Measurements from ENCODE around the gene AKAP13.
A peak's percentile ranks its signal among the peaks of the same experiment; 100 is the strongest.
"Not testable (repeated sequence)": the region's sequence is repeated elsewhere in the genome, so short reads cannot be mapped to it uniquely, and the experiment has no call there.

The AKAP13 gene

GRCh38 chr15:85583442-85583841 is 203.0 kb downstream of the AKAP13 start:
- DNase-seq (ENCODE audit: insufficient read length, low spot score): no peak
- FAIRE-seq: no peak

- FAIRE-seq: no peak
- DNase-seq (ENCODE audit: insufficient read length, low spot score): no peak
These were observed 203.6 kb downstream of the AKAP13 start for GRCh38 chr15:85583923-85584390.

GRCh38 chr15:85584872-85585271 is 204.5 kb downstream of the AKAP13 start:
- DNase-seq (ENCODE audit: insufficient read length, low spot score) (no peak), FAIRE-seq (no peak)

GRCh38 chr15:85586196-85586595 is 205.8 kb downstream of the AKAP13 start:
- not testable (repeated sequence) for FAIRE-seq; DNase-seq (ENCODE audit: insufficient read length, low spot score)

- FAIRE-seq: no peak
These were observed 207.5 kb downstream of the AKAP13 start for GRCh38 chr15:85587707-85588411.

GRCh38 chr15:85588677-85589076 is 208.3 kb downstream of the AKAP13 start:
- DNase-seq (ENCODE audit: insufficient read length, low spot score): no peak
- no peak for FAIRE-seq

More at GRCh38 chr15:85587707-85588411, 207.5 kb downstream of the AKAP13 start:
- DNase-seq (ENCODE audit: insufficient read length, low spot score): no peak

GRCh38 chr15:85589851-85590250 is 209.4 kb downstream of the AKAP13 start:
- no peak for DNase-seq (ENCODE audit: insufficient read length, low spot score)
- no peak for FAIRE-seq

GRCh38 chr15:85591622-85592021 is 211.2 kb downstream of the AKAP13 start:
- FAIRE-seq (no peak), DNase-seq (ENCODE audit: insufficient read length, low spot score) (no peak)

GRCh38 chr15:85592148-85592547 is 211.7 kb downstream of the AKAP13 start:
- FAIRE-seq (no peak), DNase-seq (ENCODE audit: insufficient read length, low spot score) (peak; percentile 71)

GRCh38 chr15:85593809-85594445 is 213.5 kb downstream of the AKAP13 start:
- no peak for DNase-seq (ENCODE audit: insufficient read length, low spot score)
- FAIRE-seq: no peak

GRCh38 chr15:85595804-85596536 is 215.6 kb downstream of the AKAP13 start:
- FAIRE-seq (no peak), DNase-seq (ENCODE audit: insufficient read length, low spot score) (no peak)

GRCh38 chr15:85597155-85597815 is 216.9 kb downstream of the AKAP13 start:
- no peak for DNase-seq (ENCODE audit: insufficient read length, low spot score)
- FAIRE-seq: no peak

- no peak for FAIRE-seq
These were observed 217.8 kb downstream of the AKAP13 start for GRCh38 chr15:85598219-85598618.

GRCh38 chr15:85598718-85599398 is 218.5 kb downstream of the AKAP13 start:
- no peak for FAIRE-seq
- DNase-seq (ENCODE audit: insufficient read length, low spot score): no peak

More at GRCh38 chr15:85598219-85598618, 217.8 kb downstream of the AKAP13 start:
- DNase-seq (ENCODE audit: insufficient read length, low spot score): no peak

- FAIRE-seq: no peak
- no peak for DNase-seq (ENCODE audit: insufficient read length, low spot score)
These were observed 219.6 kb downstream of the AKAP13 start for GRCh38 chr15:85600001-85600400.

GRCh38 chr15:85603160-85603559 is 222.8 kb downstream of the AKAP13 start:
- FAIRE-seq (no peak), DNase-seq (ENCODE audit: insufficient read length, low spot score) (no peak)

- DNase-seq (ENCODE audit: insufficient read length, low spot score) (no peak), FAIRE-seq (no peak)
These were observed 223.3 kb downstream of the AKAP13 start for GRCh38 chr15:85603703-85604102.

GRCh38 chr15:85604194-85604593 is 223.8 kb downstream of the AKAP13 start:
- no peak for FAIRE-seq

GRCh38 chr15:85606738-85607137 is 226.3 kb downstream of the AKAP13 start:
- FAIRE-seq (no peak), DNase-seq (ENCODE audit: insufficient read length, low spot score) (no peak)

More at GRCh38 chr15:85604194-85604593, 223.8 kb downstream of the AKAP13 start:
- no peak for DNase-seq (ENCODE audit: insufficient read length, low spot score)

- DNase-seq (ENCODE audit: insufficient read length, low spot score): no peak
- FAIRE-seq: no peak
These were observed 226.9 kb downstream of the AKAP13 start for GRCh38 chr15:85607141-85607806.

Data from HTR-8/SVneo (cell line).